ENCODE data around the gene STAG1. TPM values are rescaled to one million over a fixed set of nuclear protein-coding genes. Genes with fewer than 3 reads are reported as not detected.

STAG1 gene
- total RNA-seq, 1 experiment from 2014 or later: 43.7 TPM

GRCh38 chr3:136792556-136793330 lies 40.6 kb upstream of the STAG1 start:
- Histone ChIP-seq H3K4me1 (ENCODE audit: control insufficient read depth, insufficient read depth, low read length) (no peaks in the 10 kb centered on the region), H3K4me3 (ENCODE audit: low read depth in 2 of 2, low read length in 2 of 2) (no peak overlapping the region), H3K27me3 (ENCODE audit: control insufficient read depth, insufficient read depth, low read length) (no peaks in the 10 kb centered on the region), H3K27ac (ENCODE audit: low read length) (no peak overlapping the region), H3K36me3 (ENCODE audit: control insufficient read depth, insufficient read depth, low read length) (no peaks in the 10 kb centered on the region), H3K9me3 (ENCODE audit: control insufficient read depth, insufficient read depth, low read depth, low read length) (no peaks in the 10 kb centered on the region)
- ChIA-PET POLR2A (no interaction called here), CTCF (interaction anchor here (0.7 kb wide), 1 partner anchor 10 kb away, joined by 5 read pairs; no protein-coding TSS in a partner anchor)
- BruUV-seq (replicated peaks): no TSS peak
- in situ Hi-C loops (cut with HindIII; ENCODE audit: low pct_unique_long_range_greater_than_20kb, low sequenced_read_pairs) (no loop called here), intact Hi-C loops (cut with micrococcal nuclease; ENCODE audit: unreplicated experiment) (no loop called here)
- ATAC-seq: no peak
- TF ChIP-seq POLR2AphosphoS5 (IDR thresholded peaks at IDR 0.05; ENCODE audit: low read depth, low read length): no peak
- no peak for TF ChIP-seq REST (IDR thresholded peaks at IDR 0.05; ENCODE audit: insufficient read depth in 1 of 2, low read depth in 2 of 2, low read length in 1 of 2)
- TF ChIP-seq TCF7L2 (IDR thresholded peaks at IDR 0.05; ENCODE audit: low read depth, low read length): no peak
- no peak for TF ChIP-seq SIN3A (IDR thresholded peaks at IDR 0.05; ENCODE audit: borderline replicate concordance, insufficient read depth, low read depth, low read length)
- TF ChIP-seq CTCF (IDR thresholded peaks at IDR 0.05): no peak
- DNase-seq (ENCODE audit: low read depth, low spot score): no peak

GRCh38 chr3:136790786-136791185 lies 38.6 kb upstream of the STAG1 start:
- intact Hi-C loops (cut with micrococcal nuclease; ENCODE audit: unreplicated experiment) (no loop called here), in situ Hi-C loops (cut with HindIII; ENCODE audit: low pct_unique_long_range_greater_than_20kb, low sequenced_read_pairs) (no loop called here)
- DNase-seq (ENCODE audit: low read depth, low spot score) (no peak), ATAC-seq (no peak)
- no peak overlapping the region for H3K27ac ChIP-seq (ENCODE audit: low read length)
- no TSS peak for BruUV-seq (replicated peaks)
- CTCF ChIA-PET: no interaction called here
- no peaks in the 10 kb centered on the region for H3K9me3 ChIP-seq (ENCODE audit: control insufficient read depth, insufficient read depth, low read depth, low read length)
- H3K27me3 ChIP-seq (ENCODE audit: control insufficient read depth, insufficient read depth, low read length): no peaks in the 10 kb centered on the region
- POLR2A ChIA-PET: no interaction called here
- no peak for TF ChIP-seq POLR2AphosphoS5 (IDR thresholded peaks at IDR 0.05; ENCODE audit: low read depth, low read length)
- TF ChIP-seq CTCF (IDR thresholded peaks at IDR 0.05): no peak
- TF ChIP-seq REST (IDR thresholded peaks at IDR 0.05; ENCODE audit: insufficient read depth in 1 of 2, low read depth in 2 of 2, low read length in 1 of 2): no peak
- TF ChIP-seq SIN3A (IDR thresholded peaks at IDR 0.05; ENCODE audit: borderline replicate concordance, insufficient read depth, low read depth, low read length): no peak
- no peak for TF ChIP-seq TCF7L2 (IDR thresholded peaks at IDR 0.05; ENCODE audit: low read depth, low read length)
- no peak overlapping the region for H3K4me3 ChIP-seq (ENCODE audit: low read depth in 2 of 2, low read length in 2 of 2)
- 0 out of 2 replicates have a peak, but pooled peaks cover 3% of the 10 kb centered on the region for H3K4me1 ChIP-seq (ENCODE audit: control insufficient read depth, insufficient read depth, low read length)
- no peaks in the 10 kb centered on the region for H3K36me3 ChIP-seq (ENCODE audit: control insufficient read depth, insufficient read depth, low read length)

All from Panc1 (cell line).